ENCODE measurements around the gene LMO3.

DNA sequence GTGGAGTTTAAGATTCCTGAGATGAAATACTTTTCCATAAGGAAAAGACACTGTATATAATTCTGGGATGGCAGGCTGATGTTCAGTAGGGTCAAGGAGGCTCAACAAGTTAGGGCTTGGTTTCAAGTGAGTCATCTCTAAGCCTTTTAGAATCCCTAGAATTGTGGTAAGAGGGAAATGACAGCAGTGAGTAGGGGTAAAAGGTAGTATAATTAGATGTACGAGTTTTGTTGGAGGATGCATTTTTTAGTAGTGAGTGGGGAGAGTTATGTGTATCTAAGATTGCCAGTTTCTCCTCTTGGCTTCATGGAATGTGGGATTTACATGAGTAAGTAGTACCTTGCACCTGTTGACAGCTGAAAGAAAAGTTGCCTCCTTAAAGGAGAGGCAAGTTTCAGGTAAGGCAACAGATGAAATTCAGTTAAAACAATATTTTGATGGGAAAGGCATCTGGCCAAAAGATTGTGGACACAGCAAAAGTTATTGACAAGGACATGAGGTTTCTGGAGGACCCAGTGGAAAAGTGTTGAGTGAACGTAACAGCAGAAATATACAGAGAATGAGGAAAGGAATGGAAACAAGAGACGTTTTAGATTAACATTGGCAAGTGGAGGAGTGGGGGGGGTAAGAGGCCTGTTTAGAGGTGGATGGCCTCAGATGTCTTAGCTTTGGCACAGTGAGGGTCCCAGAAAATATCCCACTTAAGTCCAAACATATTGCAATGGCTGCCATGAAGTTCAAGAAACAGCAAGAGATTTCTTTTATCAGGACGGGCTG, 21.8 kb downstream of the LMO3 start:
- TF ChIP-seq POLR2AphosphoS5 (IDR thresholded peaks at IDR 0.05; ENCODE audit: low read depth, low read length) (no peak), POLR2A (IDR thresholded peaks at IDR 0.05; ENCODE audit: borderline replicate concordance, extremely low read depth, insufficient read depth, insufficient read length) (no peak), ZFX (IDR thresholded peaks at IDR 0.05) (no peak), YY1 (IDR thresholded peaks at IDR 0.05; ENCODE audit: extremely low read depth, insufficient replicate concordance, low read depth, low read length) (no peak), CEBPB (IDR thresholded peaks at IDR 0.05; ENCODE audit: low read depth) (no peak), EZH2phosphoT487 (IDR thresholded peaks at IDR 0.05; ENCODE audit: borderline replicate concordance) (no peak), RAD21 (IDR thresholded peaks at IDR 0.05; ENCODE audit: low read depth) (no peak), CBX3 (IDR thresholded peaks at IDR 0.05; ENCODE audit: low read depth) (no peak), ZNF274 (IDR thresholded peaks at IDR 0.05; ENCODE audit: low read depth, low read length) (no peak), JUND (IDR thresholded peaks at IDR 0.05) (no peak)
- TF ChIP-seq, protein P1, sequence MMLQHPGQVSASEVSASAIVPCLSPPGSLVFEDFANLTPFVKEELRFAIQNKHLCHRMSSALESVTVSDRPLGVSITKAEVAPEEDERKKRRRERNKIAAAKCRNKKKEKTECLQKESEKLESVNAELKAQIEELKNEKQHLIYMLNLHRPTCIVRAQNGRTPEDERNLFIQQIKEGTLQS (IDR thresholded peaks at IDR 0.05) = no peak
- TF ChIP-seq, protein P2, sequence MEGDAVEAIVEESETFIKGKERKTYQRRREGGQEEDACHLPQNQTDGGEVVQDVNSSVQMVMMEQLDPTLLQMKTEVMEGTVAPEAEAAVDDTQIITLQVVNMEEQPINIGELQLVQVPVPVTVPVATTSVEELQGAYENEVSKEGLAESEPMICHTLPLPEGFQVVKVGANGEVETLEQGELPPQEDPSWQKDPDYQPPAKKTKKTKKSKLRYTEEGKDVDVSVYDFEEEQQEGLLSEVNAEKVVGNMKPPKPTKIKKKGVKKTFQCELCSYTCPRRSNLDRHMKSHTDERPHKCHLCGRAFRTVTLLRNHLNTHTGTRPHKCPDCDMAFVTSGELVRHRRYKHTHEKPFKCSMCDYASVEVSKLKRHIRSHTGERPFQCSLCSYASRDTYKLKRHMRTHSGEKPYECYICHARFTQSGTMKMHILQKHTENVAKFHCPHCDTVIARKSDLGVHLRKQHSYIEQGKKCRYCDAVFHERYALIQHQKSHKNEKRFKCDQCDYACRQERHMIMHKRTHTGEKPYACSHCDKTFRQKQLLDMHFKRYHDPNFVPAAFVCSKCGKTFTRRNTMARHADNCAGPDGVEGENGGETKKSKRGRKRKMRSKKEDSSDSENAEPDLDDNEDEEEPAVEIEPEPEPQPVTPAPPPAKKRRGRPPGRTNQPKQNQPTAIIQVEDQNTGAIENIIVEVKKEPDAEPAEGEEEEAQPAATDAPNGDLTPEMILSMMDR (IDR thresholded peaks at IDR 0.05 in 2 of 3, conservative IDR thresholded peaks at IDR 0.05 in 1 of 3; ENCODE audit: borderline replicate concordance in 1 of 3, insufficient read depth in 1 of 3, low read depth in 2 of 3, low read length in 2 of 3) = no peak
- TF ChIP-seq, protein P3, sequence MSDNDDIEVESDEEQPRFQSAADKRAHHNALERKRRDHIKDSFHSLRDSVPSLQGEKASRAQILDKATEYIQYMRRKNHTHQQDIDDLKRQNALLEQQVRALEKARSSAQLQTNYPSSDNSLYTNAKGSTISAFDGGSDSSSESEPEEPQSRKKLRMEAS (IDR thresholded peaks at IDR 0.05) = no peak
